MM.1S (cell line): ENCODE data around the gene SPAG16.

ENCODE experiments used
- DNase-seq: peaks from one replicate; pipeline ENCODE4 v3.0.0-alpha.2; 2015
- H2AFZ ChIP-seq: fragments of 300-600 bp; sonication (generic); 2 replicates; pipeline ENCODE4 v1.6.0; 2016; ENCODE audit warnings: antibody characterized with exemption, low read length
- H3F3A ChIP-seq: fragments of 300-600 bp; sonication (generic); 2 replicates; pipeline ENCODE4 v1.6.1; 2016; ENCODE audit warnings: mild to moderate bottlenecking, antibody characterized with exemption, low read length, moderate library complexity, mixed read lengths; ENCODE audit not compliant: insufficient read depth
- H3K27ac ChIP-seq: fragments of 300-600 bp; sonication (generic); 2 replicates; pipeline ENCODE4 v1.5.1; 2016; ENCODE audit warnings: mild to moderate bottlenecking, low read length
- H3K27me3 ChIP-seq: fragments of 300-600 bp; sonication (generic); replicated peaks from 2 replicates; pipeline ENCODE4 v1.6.0; 2016; ENCODE audit warnings: low read length; ENCODE audit not compliant: insufficient read depth
- H3K36me3 ChIP-seq: fragments of 300-600 bp; sonication (generic); replicated peaks from 2 replicates; pipeline ENCODE4 v1.6.1; 2016; ENCODE audit warnings: mild to moderate bottlenecking, low read length, mixed read lengths; ENCODE audit not compliant: insufficient read depth
- H3K4me1 ChIP-seq: fragments of 300-600 bp; sonication (generic); 2 replicates; pipeline ENCODE4 v1.6.1; 2016; ENCODE audit warnings: low read length, mixed read lengths
- H3K4me2 ChIP-seq: fragments of 300-600 bp; sonication (generic); 2 replicates; pipeline ENCODE4 v1.6.0; 2016; ENCODE audit warnings: low read depth, low read length
- H3K4me3 ChIP-seq: fragments of 300-600 bp; sonication (generic); 2 replicates; pipeline ENCODE4 v1.5.1; 2016; ENCODE audit warnings: low read length, mixed read lengths
- H3K79me2 ChIP-seq: fragments of 300-600 bp; sonication (generic); 2 replicates; pipeline ENCODE4 v1.6.1; 2016; ENCODE audit warnings: mixed run types, low read length, mixed read lengths
- H3K9ac ChIP-seq: fragments of 300-600 bp; sonication (generic); 2 replicates; pipeline ENCODE4 v1.6.1; 2016; ENCODE audit warnings: low read length, mixed read lengths
- H3K9me2 ChIP-seq: fragments of 300-600 bp; sonication (generic); replicated peaks from 2 replicates; pipeline ENCODE4 v1.6.1; 2016; ENCODE audit warnings: mild to moderate bottlenecking, low read length, mixed read lengths; ENCODE audit not compliant: insufficient read depth
- H3K9me3 ChIP-seq: fragments of 300-600 bp; sonication (generic); replicated peaks from 2 replicates; pipeline ENCODE4 v1.6.1; 2016; ENCODE audit warnings: mild to moderate bottlenecking, low read length, mixed read lengths; ENCODE audit not compliant: insufficient read depth
- H4K20me1 ChIP-seq: fragments of 300-600 bp; sonication (generic); 2 replicates; pipeline ENCODE4 v1.6.1; 2016; ENCODE audit warnings: mild to moderate bottlenecking, low read length, moderate library complexity, mixed read lengths; ENCODE audit not compliant: insufficient read depth
- CTCF ChIP-seq: fragments of 300-600 bp; sonication (generic); IDR thresholded peaks from 2 replicates; pipeline ENCODE4 v1.5.1; 2016; ENCODE audit warnings: antibody characterized with exemption, low read length, mixed read lengths
- EZH2 ChIP-seq: fragments of 300-600 bp; sonication (generic); optimal IDR thresholded peaks from 2 replicates; pipeline ENCODE3; 2017; ENCODE audit warnings: low read depth, mild to moderate bottlenecking, antibody characterized with exemption, low read length, mixed read lengths
- EZH2phosphoT487 ChIP-seq: fragments of 300-600 bp; sonication (generic); IDR thresholded peaks from 2 replicates; pipeline ENCODE4 v1.6.1; 2018; ENCODE audit warnings: antibody characterized with exemption, low read length

The SPAG16 gene

GRCh38 chr2:213419980-213420379 lies 135.7 kb downstream of the SPAG16 start:
- Histone ChIP-seq H3K9me3 (no peaks in the 10 kb centered on the region), H3K4me3 (no peak overlapping the region), H3K9ac (no peak overlapping the region), H3K9me2 (no peaks in the 10 kb centered on the region), H3F3A (no peaks in the 10 kb centered on the region), H2AFZ (no peak overlapping the region), H3K79me2 (no peaks in the 10 kb centered on the region), H3K36me3 (no peaks in the 10 kb centered on the region), H3K4me2 (no peak overlapping the region), H3K27ac (no peak overlapping the region), H4K20me1 (no peaks in the 10 kb centered on the region), H3K4me1 (no peaks in the 10 kb centered on the region), H3K27me3 (no peaks in the 10 kb centered on the region)
- no peak for DNase-seq
- TF ChIP-seq CTCF: no peak
- TF ChIP-seq EZH2: no peak
- TF ChIP-seq EZH2phosphoT487: no peak

- no peak for DNase-seq
- H3F3A ChIP-seq: no peaks in the 10 kb centered on the region
- H3K27ac ChIP-seq: no peak overlapping the region
- no peak overlapping the region for H2AFZ ChIP-seq
- no peaks in the 10 kb centered on the region for H3K4me1 ChIP-seq
- H3K9me2 ChIP-seq: no peaks in the 10 kb centered on the region
- no peak overlapping the region for H3K4me3 ChIP-seq
- no peak overlapping the region for H3K9ac ChIP-seq
- no peak overlapping the region for H3K4me2 ChIP-seq
- H3K36me3 ChIP-seq: no peaks in the 10 kb centered on the region
- TF ChIP-seq EZH2 (no peak), CTCF (no peak), EZH2phosphoT487 (no peak)
- H3K27me3 ChIP-seq: no peaks in the 10 kb centered on the region
- H3K9me3 ChIP-seq: no peaks in the 10 kb centered on the region
- H4K20me1 ChIP-seq: no peaks in the 10 kb centered on the region
- H3K79me2 ChIP-seq: no peaks in the 10 kb centered on the region
Measured at GRCh38 chr2:213420828-213421385, 136.6 kb downstream of the SPAG16 start.

GRCh38 chr2:213422211-213422610 lies 137.9 kb downstream of the SPAG16 start:
- Histone ChIP-seq H3K9ac (no peak overlapping the region), H3K4me1 (no peaks in the 10 kb centered on the region), H3K9me2 (no peaks in the 10 kb centered on the region), H3K4me2 (no peak overlapping the region), H3F3A (no peaks in the 10 kb centered on the region), H4K20me1 (no peaks in the 10 kb centered on the region), H3K27ac (no peak overlapping the region), H3K27me3 (no peaks in the 10 kb centered on the region), H2AFZ (no peak overlapping the region), H3K36me3 (no peaks in the 10 kb centered on the region), H3K79me2 (no peaks in the 10 kb centered on the region), H3K4me3 (no peak overlapping the region), H3K9me3 (no peaks in the 10 kb centered on the region)
- TF ChIP-seq CTCF (no peak), EZH2 (no peak)
- no peak for DNase-seq
